ENCODE results near the gene ZIC5. TPM values are rescaled to one million over a fixed set of nuclear protein-coding genes. Genes with fewer than 3 reads are reported as not detected.
A peak's percentile ranks its signal among the peaks of the same experiment; 100 is the strongest.

The ZIC5 gene
- total RNA-seq, 1 donor from 2014 or later: not detected

GRCh38 chr13:99991828-99992775, 20.5 kb upstream of the ZIC5 start:
- Mint-ChIP-seq H3K27me3 (peaks cover 90% of the 10 kb centered on the region), H3K27ac (no peak overlapping the region), H3K4me3 (no peak overlapping the region), H3K9me3 (peaks cover 11% of the 10 kb centered on the region), H3K4me1 (peaks cover 26% of the 10 kb centered on the region), H3K36me3 (ENCODE audit: low read depth) (no peaks in the 10 kb centered on the region)
- DNase-seq: no peak
- intact Hi-C loops (cut with micrococcal nuclease): loop anchor here (2.0 kb wide), 1 partner anchor 15 kb away; no protein-coding TSS in a partner anchor

GRCh38 chr13:99991013-99991827, 19.7 kb upstream of the ZIC5 start:
- peaks cover 23% of the 10 kb centered on the region for H3K4me1 Mint-ChIP-seq
- H3K4me3 Mint-ChIP-seq: no peak overlapping the region
- H3K36me3 Mint-ChIP-seq (ENCODE audit: low read depth): peaks cover under 1% of the 10 kb centered on the region
- H3K27me3 Mint-ChIP-seq: peaks cover 91% of the 10 kb centered on the region
- intact Hi-C loops (cut with micrococcal nuclease): no loop called here
- H3K27ac Mint-ChIP-seq: no peak overlapping the region
- peaks cover 12% of the 10 kb centered on the region for H3K9me3 Mint-ChIP-seq
- DNase-seq: no peak

GRCh38 chr13:99990126-99990977, 18.8 kb upstream of the ZIC5 start:
- Mint-ChIP-seq H3K4me3 (no peak overlapping the region), H3K36me3 (ENCODE audit: low read depth) (peaks cover 5% of the 10 kb centered on the region), H3K27me3 (peaks cover 87% of the 10 kb centered on the region), H3K9me3 (peaks cover 10% of the 10 kb centered on the region), H3K27ac (peak overlapping the region; percentile 56), H3K4me1 (peaks cover 19% of the 10 kb centered on the region)
- intact Hi-C loops (cut with micrococcal nuclease): no loop called here
- peak; percentile 61 for DNase-seq

- Mint-ChIP-seq H3K9me3 (peaks cover 5% of the 10 kb centered on the region), H3K4me1 (peaks cover 19% of the 10 kb centered on the region), H3K27me3 (peaks cover 83% of the 10 kb centered on the region), H3K27ac (no peak overlapping the region), H3K4me3 (no peak overlapping the region), H3K36me3 (ENCODE audit: low read depth) (peaks cover 6% of the 10 kb centered on the region)
- DNase-seq: peak; percentile 62
- intact Hi-C loops (cut with micrococcal nuclease): no loop called here
Observed at GRCh38 chr13:99989276-99990125, 17.9 kb upstream of the ZIC5 start.

GRCh38 chr13:99988529-99989275, 17.1 kb upstream of the ZIC5 start:
- no peak overlapping the region for H3K4me3 Mint-ChIP-seq
- peaks cover 9% of the 10 kb centered on the region for H3K36me3 Mint-ChIP-seq (ENCODE audit: low read depth)
- intact Hi-C loops (cut with micrococcal nuclease): no loop called here
- peaks cover 5% of the 10 kb centered on the region for H3K9me3 Mint-ChIP-seq
- no peak overlapping the region for H3K27ac Mint-ChIP-seq
- peaks cover 22% of the 10 kb centered on the region for H3K4me1 Mint-ChIP-seq
- peaks cover 83% of the 10 kb centered on the region for H3K27me3 Mint-ChIP-seq
- no peak for DNase-seq

- no peak overlapping the region for H3K4me3 Mint-ChIP-seq
- H3K36me3 Mint-ChIP-seq (ENCODE audit: low read depth): peaks cover 9% of the 10 kb centered on the region
- H3K27me3 Mint-ChIP-seq: peaks cover 84% of the 10 kb centered on the region
- peaks cover 16% of the 10 kb centered on the region for H3K4me1 Mint-ChIP-seq
- peaks cover 5% of the 10 kb centered on the region for H3K9me3 Mint-ChIP-seq
- H3K27ac Mint-ChIP-seq: peak overlapping the region; percentile 43
- intact Hi-C loops (cut with micrococcal nuclease): loop anchor here (2.0 kb wide), 1 partner anchor 29 kb away; no protein-coding TSS in a partner anchor
- DNase-seq: no peak
Observed at GRCh38 chr13:99987154-99988019, 15.8 kb upstream of the ZIC5 start.

GRCh38 chr13:99986741-99987140, 15.2 kb upstream of the ZIC5 start:
- Mint-ChIP-seq H3K36me3 (ENCODE audit: low read depth) (peaks cover 9% of the 10 kb centered on the region), H3K27me3 (peaks cover 78% of the 10 kb centered on the region), H3K9me3 (peaks cover 5% of the 10 kb centered on the region), H3K4me3 (no peak overlapping the region), H3K27ac (no peak overlapping the region), H3K4me1 (peaks cover 16% of the 10 kb centered on the region)
- no peak for DNase-seq
- intact Hi-C loops (cut with micrococcal nuclease): loop anchor here (1.0 to 2.0 kb wide), 2 partner anchors 9 to 28 kb away; no protein-coding TSS in a partner anchor

GRCh38 chr13:99985886-99986527, 14.4 kb upstream of the ZIC5 start:
- DNase-seq: no peak
- Mint-ChIP-seq H3K9me3 (peaks cover 5% of the 10 kb centered on the region), H3K27ac (peak overlapping the region; percentile 88), H3K4me1 (peaks cover 16% of the 10 kb centered on the region), H3K27me3 (peaks cover 72% of the 10 kb centered on the region), H3K4me3 (peak overlapping the region; percentile 34), H3K36me3 (ENCODE audit: low read depth) (peaks cover 9% of the 10 kb centered on the region)
- intact Hi-C loops (cut with micrococcal nuclease): loop anchor here (1.0 to 2.0 kb wide), 2 partner anchors 9 to 27 kb away; no protein-coding TSS in a partner anchor

GRCh38 chr13:99985241-99985874, 13.8 kb upstream of the ZIC5 start:
- DNase-seq: no peak
- Mint-ChIP-seq H3K27ac (no peak overlapping the region), H3K4me1 (peaks cover 16% of the 10 kb centered on the region), H3K36me3 (ENCODE audit: low read depth) (peaks cover 9% of the 10 kb centered on the region), H3K4me3 (no peak overlapping the region), H3K27me3 (peaks cover 67% of the 10 kb centered on the region), H3K9me3 (peaks cover 5% of the 10 kb centered on the region)
- intact Hi-C loops (cut with micrococcal nuclease): no loop called here

- DNase-seq: peak; percentile 70
- Mint-ChIP-seq H3K27ac (peak overlapping the region; percentile 74), H3K4me3 (no peak overlapping the region), H3K4me1 (peaks cover 11% of the 10 kb centered on the region), H3K9me3 (peaks cover 5% of the 10 kb centered on the region), H3K27me3 (peaks cover 61% of the 10 kb centered on the region), H3K36me3 (ENCODE audit: low read depth) (peaks cover 9% of the 10 kb centered on the region)
- intact Hi-C loops (cut with micrococcal nuclease): no loop called here
Observed at GRCh38 chr13:99984461-99985240, 13.1 kb upstream of the ZIC5 start.
